ENCODE measurements around the gene MAEA. TPM values are rescaled to one million over a fixed set of nuclear protein-coding genes. Genes with fewer than 3 reads are reported as not detected.

Gene MAEA
- total and polyA plus RNA-seq, 4 donors = 36.3 to 71.8 (median 53.6) TPM

DNA sequence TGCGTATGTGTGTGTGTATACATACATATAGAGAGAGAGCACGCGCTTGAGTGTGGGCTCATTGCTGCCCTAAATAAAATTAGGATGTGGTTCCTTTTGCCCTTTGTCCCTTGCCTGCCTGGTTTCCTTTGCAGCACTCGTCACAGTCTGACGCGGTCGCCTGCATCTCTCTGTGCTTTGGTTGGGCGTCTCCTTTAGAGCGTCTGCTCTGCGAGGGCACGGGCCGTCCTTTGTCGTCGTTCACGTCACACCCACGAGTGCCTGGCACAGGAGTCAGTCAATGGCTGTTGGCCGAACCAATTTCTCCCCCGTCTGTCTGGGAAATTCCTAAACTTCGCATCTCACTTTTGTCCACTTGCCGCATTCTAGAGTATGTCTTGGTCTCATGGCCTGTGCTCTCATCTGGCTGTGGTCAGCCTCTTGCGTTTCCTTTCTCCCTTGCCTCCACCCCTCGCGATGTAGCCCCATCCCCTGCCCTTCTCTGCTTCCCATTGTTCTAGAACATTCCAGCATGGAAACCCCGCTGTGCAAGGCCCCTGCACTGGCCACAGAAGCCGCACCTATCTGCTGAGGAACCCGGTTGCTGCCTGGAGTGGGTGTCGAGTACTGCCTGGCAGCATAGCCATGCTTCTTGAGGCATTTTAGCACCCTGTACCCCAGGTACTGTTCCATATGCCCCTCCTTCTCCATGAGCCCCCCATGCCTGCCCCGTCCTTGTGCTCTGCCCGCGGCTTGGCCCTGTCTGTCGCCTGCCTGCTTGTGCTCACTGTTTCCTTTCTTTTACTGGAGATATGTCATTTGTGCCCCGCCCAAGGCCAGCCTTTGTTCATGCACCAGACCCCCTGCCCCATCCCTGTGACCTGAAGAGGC is 8.0 kb downstream of the MAEA start:
- no peaks in the 10 kb centered on the region for H3K9me3 ChIP-seq (ENCODE audit: control insufficient read depth, insufficient read depth, low read length)
- peaks cover 58% of the 10 kb centered on the region for H3K36me3 ChIP-seq (ENCODE audit: control insufficient read depth, insufficient read depth, low read length)
- no peaks in the 10 kb centered on the region for H3K27me3 ChIP-seq (ENCODE audit: control insufficient read depth, insufficient read depth, low read length)
- H3K27ac ChIP-seq (ENCODE audit: low read depth, low read length) = no peak overlapping the region
- WGBS (ENCODE audit: insufficient coverage) = 87% methylated on average over 32 of the region's 32 CpGs
- H3K4me1 ChIP-seq (ENCODE audit: control insufficient read depth, insufficient read depth, low read length) = peaks cover 14% of the 10 kb centered on the region
- H3K4me3 ChIP-seq (ENCODE audit: low read depth, low read length) = no peak overlapping the region
- no peak for DNase-seq (ENCODE audit: low read depth in 4 of 6, low spot score in 6 of 6)

DNA sequence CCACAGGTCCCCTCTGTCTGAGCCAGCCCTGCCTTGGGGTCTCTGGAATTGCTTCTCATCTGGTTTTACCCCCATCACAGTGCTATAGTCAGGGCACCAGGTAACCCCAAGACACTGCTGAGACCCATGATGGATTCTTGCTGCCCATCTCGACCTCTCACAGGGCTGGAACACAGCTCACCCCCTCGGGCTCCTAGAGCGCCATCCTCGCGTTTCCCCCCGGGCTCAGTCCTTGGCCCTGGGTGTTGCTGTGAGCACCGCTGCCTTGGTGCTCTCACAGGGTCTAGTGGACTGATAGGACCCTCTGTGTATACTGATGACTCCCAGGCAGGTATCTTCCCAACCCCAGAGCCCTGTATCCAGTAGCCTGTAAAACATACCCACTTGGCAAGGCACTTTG is 8.8 kb downstream of the MAEA start:
- H3K4me3 ChIP-seq (ENCODE audit: low read depth, low read length) = no peak overlapping the region
- no peak for DNase-seq (ENCODE audit: low read depth in 4 of 6, low spot score in 6 of 6)
- H3K27ac ChIP-seq (ENCODE audit: low read depth, low read length) = no peak overlapping the region
- peaks cover 14% of the 10 kb centered on the region for H3K4me1 ChIP-seq (ENCODE audit: control insufficient read depth, insufficient read depth, low read length)
- no peaks in the 10 kb centered on the region for H3K9me3 ChIP-seq (ENCODE audit: control insufficient read depth, insufficient read depth, low read length)
- WGBS (ENCODE audit: insufficient coverage) = 91% methylated on average over 7 of the region's 7 CpGs
- H3K27me3 ChIP-seq (ENCODE audit: control insufficient read depth, insufficient read depth, low read length) = no peaks in the 10 kb centered on the region
- H3K36me3 ChIP-seq (ENCODE audit: control insufficient read depth, insufficient read depth, low read length) = peaks cover 58% of the 10 kb centered on the region

DNA sequence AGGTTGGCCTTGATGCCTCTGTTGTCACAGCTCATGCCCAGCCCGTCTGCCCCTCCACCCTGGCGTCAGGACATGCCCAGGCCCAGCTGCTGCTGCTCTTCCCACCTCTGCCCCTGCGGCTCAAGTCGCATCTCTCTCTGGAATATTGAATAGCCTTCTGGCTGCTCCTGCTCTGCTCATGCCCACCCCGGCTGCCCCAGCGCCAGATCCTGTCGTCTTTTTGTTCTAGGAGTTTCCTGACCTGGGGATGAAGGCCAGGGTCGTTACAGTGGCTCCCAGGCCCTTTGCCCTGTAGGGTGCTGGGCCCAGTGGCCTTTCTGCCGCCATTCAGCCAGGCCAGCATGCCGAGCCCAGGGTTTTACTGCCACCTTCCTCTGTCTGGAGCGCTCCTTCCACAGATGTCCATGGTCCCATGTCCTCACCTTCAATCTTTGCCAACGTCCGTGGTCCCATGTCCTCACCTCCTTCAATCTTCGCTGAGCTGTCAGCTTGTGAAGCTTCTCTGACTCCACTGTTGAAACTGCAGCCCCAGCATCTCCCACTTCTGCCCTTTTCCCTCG is 9.7 kb downstream of the MAEA start:
- WGBS (ENCODE audit: insufficient coverage) = 93% methylated on average over 14 of the region's 15 CpGs
- Histone ChIP-seq H3K4me1 (ENCODE audit: control insufficient read depth, insufficient read depth, low read length) (peaks cover 9% of the 10 kb centered on the region), H3K9me3 (ENCODE audit: control insufficient read depth, insufficient read depth, low read length) (no peaks in the 10 kb centered on the region), H3K36me3 (ENCODE audit: control insufficient read depth, insufficient read depth, low read length) (peaks cover 54% of the 10 kb centered on the region), H3K4me3 (ENCODE audit: low read depth, low read length) (no peak overlapping the region), H3K27ac (ENCODE audit: low read depth, low read length) (no peak overlapping the region), H3K27me3 (ENCODE audit: control insufficient read depth, insufficient read depth, low read length) (no peaks in the 10 kb centered on the region)
- no peak for DNase-seq (ENCODE audit: low read depth in 4 of 6, low spot score in 6 of 6)

DNA sequence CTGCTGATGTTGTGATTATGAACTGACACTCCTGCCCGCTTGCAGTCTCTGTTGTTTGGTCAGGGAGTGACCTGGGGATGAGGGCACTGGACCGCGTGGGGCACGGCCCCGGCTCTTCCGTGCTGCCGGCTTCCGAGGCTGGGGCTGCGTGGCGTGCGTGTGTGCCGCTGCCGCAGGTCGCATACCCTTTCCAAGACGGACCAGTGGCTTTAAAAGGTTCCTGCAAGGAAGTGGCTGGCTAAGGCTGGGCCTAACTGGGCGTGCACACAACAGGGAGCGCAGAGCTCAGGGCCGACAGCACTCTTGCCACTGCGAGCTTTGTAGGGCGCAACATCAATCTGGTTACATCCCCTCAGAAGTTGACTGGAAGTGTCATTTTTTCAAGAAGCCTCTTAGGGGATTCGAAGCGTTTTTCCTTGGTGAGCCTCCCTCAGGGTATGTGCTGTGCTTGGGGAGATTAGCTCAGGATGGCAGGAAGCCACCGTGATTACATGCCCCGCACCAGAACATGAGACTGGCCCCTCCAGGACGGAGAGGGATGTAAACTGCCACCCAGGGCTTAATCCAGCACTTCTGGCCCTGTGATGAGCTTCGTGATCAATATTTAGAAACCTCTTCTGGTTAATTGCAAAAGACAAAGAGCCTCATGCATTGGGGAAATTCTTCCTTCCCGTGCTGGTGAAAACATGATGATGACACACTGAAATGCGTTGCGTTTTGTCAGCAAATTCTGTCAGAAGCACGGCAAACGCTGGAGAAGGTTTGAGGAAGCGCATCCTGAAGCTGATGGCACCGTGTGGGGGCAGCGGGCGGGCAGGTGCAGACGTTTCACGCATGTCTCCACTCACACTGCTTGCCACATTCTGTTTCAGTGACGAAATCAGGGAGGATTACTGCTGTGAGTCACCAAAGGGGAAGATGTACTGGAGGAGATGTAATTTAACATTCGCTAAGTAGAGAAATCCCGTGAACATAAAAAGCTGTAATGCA is 11.1 kb downstream of the MAEA start:
- DNase-seq (ENCODE audit: low read depth in 4 of 6, low spot score in 6 of 6) = peak in 2 of 6 donors; percentile 4 to 11
- H3K27ac ChIP-seq (ENCODE audit: low read depth, low read length) = no peak overlapping the region
- 92% methylated on average over 34 of the region's 40 CpGs for WGBS (ENCODE audit: insufficient coverage)

DNA sequence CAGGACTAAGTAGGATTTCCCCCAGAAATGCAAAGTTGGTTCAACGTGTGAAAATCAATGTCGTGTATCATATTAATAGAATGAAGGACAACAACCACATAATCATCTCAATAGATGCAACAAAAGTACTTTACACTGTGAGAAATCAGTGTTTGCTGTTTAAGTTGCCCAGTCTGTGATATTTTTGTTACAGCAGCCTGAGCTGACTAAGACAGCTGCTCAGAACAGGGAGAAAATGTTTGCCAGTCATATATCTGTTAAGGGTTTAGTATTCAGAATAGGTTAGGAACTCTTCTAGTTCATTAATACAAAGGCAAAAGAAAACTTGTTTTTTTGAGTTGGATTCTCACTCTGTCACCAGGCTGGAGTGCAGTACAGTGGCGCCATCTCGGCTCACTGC is 12.5 kb downstream of the MAEA start:
- no peak for DNase-seq (ENCODE audit: low read depth in 4 of 6, low spot score in 6 of 6)
- Histone ChIP-seq H3K27me3 (ENCODE audit: control insufficient read depth, insufficient read depth, low read length) (no peaks in the 10 kb centered on the region), H3K36me3 (ENCODE audit: control insufficient read depth, insufficient read depth, low read length) (peaks cover 44% of the 10 kb centered on the region), H3K9me3 (ENCODE audit: control insufficient read depth, insufficient read depth, low read length) (no peaks in the 10 kb centered on the region), H3K27ac (ENCODE audit: low read depth, low read length) (no peak overlapping the region), H3K4me1 (ENCODE audit: control insufficient read depth, insufficient read depth, low read length) (no peaks in the 10 kb centered on the region), H3K4me3 (ENCODE audit: low read depth, low read length) (no peak overlapping the region)
- WGBS (ENCODE audit: insufficient coverage) = no CpG with 5 or more reads among the region's 4 CpGs

More for the DNA sequence above, 11.1 kb downstream of the MAEA start:
- Histone ChIP-seq H3K4me1 (ENCODE audit: control insufficient read depth, insufficient read depth, low read length) (no peaks in the 10 kb centered on the region), H3K27me3 (ENCODE audit: control insufficient read depth, insufficient read depth, low read length) (no peaks in the 10 kb centered on the region), H3K4me3 (ENCODE audit: low read depth, low read length) (no peak overlapping the region), H3K9me3 (ENCODE audit: control insufficient read depth, insufficient read depth, low read length) (no peaks in the 10 kb centered on the region), H3K36me3 (ENCODE audit: control insufficient read depth, insufficient read depth, low read length) (peaks cover 53% of the 10 kb centered on the region)

DNA sequence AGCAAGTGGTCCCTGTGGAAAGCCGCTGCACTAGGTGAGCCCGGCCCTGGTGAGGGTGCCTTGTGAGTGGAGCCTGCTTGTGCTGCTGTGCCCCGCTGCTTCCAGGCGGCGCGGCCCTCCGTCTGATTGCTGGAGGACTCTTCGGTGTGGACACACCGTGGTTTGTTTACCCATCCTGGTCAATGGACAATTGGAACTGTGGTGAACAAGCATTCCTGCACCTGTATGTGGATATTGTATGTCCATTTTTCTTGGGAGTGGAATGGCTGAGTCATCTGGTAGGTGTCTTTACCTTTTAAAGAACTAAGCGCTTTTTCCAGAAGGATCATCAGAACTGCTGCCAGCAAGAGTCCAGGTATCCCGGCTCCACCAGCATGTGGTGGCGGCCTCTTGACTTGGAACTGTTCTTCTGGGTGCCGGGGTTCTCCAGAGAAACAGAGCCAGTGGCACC is 15.6 kb downstream of the MAEA start:
- H3K27ac ChIP-seq (ENCODE audit: low read depth, low read length) = no peak overlapping the region
- no peak overlapping the region for H3K4me3 ChIP-seq (ENCODE audit: low read depth, low read length)
- no peaks in the 10 kb centered on the region for H3K27me3 ChIP-seq (ENCODE audit: control insufficient read depth, insufficient read depth, low read length)
- H3K36me3 ChIP-seq (ENCODE audit: control insufficient read depth, insufficient read depth, low read length) = peaks cover 26% of the 10 kb centered on the region
- 95% methylated on average over 13 of the region's 13 CpGs for WGBS (ENCODE audit: insufficient coverage)
- no peak for DNase-seq (ENCODE audit: low read depth in 4 of 6, low spot score in 6 of 6)
- H3K4me1 ChIP-seq (ENCODE audit: control insufficient read depth, insufficient read depth, low read length) = peaks cover 16% of the 10 kb centered on the region
- H3K9me3 ChIP-seq (ENCODE audit: control insufficient read depth, insufficient read depth, low read length) = no peaks in the 10 kb centered on the region

DNA sequence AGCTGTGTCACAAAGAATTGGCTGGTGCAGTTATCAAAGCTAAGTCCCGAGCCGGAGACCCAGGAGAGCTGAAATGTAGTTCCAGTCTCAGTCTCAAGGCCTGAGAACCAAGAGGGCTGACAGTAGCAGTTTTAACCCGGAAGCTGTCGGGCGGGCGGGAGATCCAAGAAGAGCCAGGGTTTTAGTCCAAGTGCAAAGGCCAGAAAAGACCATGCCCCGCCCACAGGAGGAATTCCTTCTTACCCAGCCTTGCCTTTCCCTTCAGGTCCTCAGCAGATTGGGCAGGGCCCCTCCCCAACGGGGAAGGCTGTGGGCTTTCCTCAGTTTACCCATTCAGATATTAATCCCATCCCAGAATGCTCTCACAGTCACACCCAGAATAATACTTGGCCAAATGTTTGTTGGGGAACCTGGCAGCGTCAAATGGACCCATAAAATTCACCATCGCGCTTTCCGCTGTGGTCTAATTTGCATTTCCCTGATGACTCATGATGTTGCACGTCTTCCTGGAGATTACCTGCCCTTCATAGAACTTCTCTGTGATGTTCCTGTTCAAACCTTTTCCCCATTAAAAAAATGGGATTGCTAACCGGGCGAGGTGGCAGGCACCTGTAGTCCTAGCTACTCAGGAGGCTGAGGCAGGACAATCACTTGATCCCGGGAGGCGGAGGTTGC is 16.2 kb downstream of the MAEA start:
- WGBS (ENCODE audit: insufficient coverage) = 92% methylated on average over 17 of the region's 17 CpGs
- peaks cover 28% of the 10 kb centered on the region for H3K36me3 ChIP-seq (ENCODE audit: control insufficient read depth, insufficient read depth, low read length)
- H3K27ac ChIP-seq (ENCODE audit: low read depth, low read length) = no peak overlapping the region
- H3K9me3 ChIP-seq (ENCODE audit: control insufficient read depth, insufficient read depth, low read length) = no peaks in the 10 kb centered on the region
- H3K4me1 ChIP-seq (ENCODE audit: control insufficient read depth, insufficient read depth, low read length) = peaks cover 20% of the 10 kb centered on the region
- no peak for DNase-seq (ENCODE audit: low read depth in 4 of 6, low spot score in 6 of 6)
- no peak overlapping the region for H3K4me3 ChIP-seq (ENCODE audit: low read depth, low read length)
- H3K27me3 ChIP-seq (ENCODE audit: control insufficient read depth, insufficient read depth, low read length) = no peaks in the 10 kb centered on the region

DNA sequence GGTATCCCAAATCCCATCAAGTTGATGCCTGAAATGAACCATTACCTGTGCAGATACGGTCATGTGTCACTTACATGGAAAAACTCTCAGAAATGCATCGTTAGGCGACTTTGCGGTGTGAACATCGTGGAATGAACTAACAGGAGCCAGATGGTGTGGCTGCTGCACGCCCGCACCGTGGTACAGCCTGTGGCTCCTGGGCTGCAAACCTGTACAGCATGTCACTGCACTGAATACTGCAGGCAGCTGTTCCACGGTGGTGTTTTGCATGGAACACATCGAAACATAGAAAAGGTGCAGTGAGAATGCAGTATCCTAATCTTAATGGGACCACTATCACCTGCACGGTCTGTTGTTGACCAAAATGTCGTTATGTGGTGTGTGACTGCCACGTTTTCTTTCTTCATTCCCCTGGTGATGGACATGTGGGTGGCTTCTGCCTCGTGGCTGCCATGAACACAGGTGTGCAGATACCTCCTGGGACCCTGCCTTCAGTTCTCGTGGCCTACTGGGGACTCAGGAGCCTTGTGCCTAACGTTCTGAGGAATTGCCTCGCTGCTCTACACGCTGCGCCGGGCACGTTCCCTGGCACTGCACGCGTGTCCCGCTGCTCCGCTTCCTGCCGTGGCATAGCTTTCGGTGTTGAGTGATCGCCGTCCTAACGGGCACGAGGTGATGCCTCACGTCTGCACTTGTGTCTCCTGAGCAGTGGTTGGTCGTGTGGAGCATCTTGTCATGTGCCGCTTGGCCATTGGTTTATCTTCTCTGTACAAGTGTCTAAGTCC is 18.5 kb downstream of the MAEA start:
- H3K36me3 ChIP-seq (ENCODE audit: control insufficient read depth, insufficient read depth, low read length) = peaks cover 50% of the 10 kb centered on the region
- H3K4me3 ChIP-seq (ENCODE audit: low read depth, low read length) = no peak overlapping the region
- 96% methylated on average over 32 of the region's 34 CpGs for WGBS (ENCODE audit: insufficient coverage)
- H3K27ac ChIP-seq (ENCODE audit: low read depth, low read length) = peak overlapping the region; percentile 85
- H3K27me3 ChIP-seq (ENCODE audit: control insufficient read depth, insufficient read depth, low read length) = no peaks in the 10 kb centered on the region
- DNase-seq (ENCODE audit: low read depth in 4 of 6, low spot score in 6 of 6) = no peak
- peaks cover 20% of the 10 kb centered on the region for H3K4me1 ChIP-seq (ENCODE audit: control insufficient read depth, insufficient read depth, low read length)
- H3K9me3 ChIP-seq (ENCODE audit: control insufficient read depth, insufficient read depth, low read length) = no peaks in the 10 kb centered on the region

All from spinal cord (tissue), 10 donors.